GM19099 (cell line): ENCODE measurements around the gene NCS1.

Source experiments
- POLR2A ChIP-seq: IDR thresholded peaks from 3 replicates; pipeline ENCODE4 v1.6.1; 2011; ENCODE audit warnings: low read depth; ENCODE audit not compliant: insufficient read length; ENCODE audit errors: extremely low read depth

NCS1 gene

DNA sequence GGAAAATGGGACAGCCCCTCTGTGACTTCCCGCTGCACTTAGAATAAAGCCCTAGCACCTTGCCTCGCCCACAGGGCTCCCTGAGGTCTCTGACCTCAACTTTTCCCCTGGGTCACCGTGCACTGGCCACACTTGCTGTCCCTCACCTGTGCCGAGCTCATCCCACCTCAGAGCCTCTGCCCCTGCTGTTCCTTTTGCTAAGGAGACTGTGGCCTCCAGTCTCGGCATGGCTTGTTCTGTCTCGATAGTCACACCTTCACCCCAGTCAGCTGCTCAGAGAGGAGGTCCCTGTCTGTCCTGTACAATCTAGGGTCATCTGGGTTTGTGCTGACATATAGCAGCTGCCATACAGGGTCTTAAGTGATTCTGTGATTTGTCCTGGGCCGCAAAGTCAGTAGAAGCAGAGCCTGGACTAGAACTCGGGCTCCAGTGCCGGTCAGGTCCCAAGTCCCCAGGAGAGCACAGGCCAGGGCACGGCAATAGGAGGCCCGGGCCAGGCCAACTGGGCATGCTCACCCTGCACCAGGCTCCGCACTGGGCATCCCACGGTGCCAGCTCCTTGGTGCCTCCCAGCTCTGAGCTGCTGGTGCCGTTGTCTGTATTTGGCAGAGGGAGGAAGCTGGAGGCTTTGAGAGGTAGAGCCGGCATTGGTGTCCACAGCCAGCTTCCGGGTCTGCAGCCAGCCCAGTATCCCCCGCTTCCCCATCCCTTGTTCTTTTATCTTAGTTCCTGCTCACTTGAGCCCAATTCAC lies 35.2 kb downstream of the NCS1 start:
- TF ChIP-seq POLR2A, result no peak

DNA sequence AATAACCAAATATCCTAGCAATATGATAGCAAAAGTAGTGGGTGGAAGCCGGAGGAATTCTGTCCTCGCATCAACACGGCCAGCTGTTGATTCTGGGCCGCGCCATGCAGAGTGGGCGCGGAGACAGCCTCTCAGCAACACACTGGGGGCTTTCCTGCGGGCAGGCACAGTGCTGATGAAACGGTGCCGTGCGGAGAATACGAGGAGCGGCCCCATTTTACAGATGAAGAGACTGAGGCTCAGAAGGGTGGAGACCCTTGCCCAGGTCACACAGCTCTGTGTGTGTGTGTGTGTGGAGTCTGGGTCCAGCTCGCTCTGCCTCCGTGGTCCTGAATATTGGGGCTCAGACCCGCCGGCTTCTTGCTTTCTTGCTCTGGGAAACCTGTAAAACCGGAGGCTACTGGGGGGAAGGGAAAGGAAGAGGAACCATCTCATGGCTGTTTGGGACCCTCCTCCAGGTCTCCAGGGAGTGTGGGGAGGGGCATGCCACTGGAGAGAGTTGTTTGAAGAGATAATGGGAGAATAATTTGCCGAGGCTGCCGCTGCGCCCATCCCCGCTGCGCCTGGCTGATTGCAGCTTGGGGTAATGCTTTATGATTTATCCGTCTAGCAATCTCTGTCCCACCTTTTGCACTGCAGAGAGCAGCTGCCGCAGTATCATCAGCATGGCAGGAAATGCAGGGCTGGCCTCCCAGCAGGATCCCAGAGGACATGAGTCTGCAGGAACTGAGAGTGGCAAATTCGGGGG lies 36.6 kb downstream of the NCS1 start:
- no peak for TF ChIP-seq POLR2A

DNA sequence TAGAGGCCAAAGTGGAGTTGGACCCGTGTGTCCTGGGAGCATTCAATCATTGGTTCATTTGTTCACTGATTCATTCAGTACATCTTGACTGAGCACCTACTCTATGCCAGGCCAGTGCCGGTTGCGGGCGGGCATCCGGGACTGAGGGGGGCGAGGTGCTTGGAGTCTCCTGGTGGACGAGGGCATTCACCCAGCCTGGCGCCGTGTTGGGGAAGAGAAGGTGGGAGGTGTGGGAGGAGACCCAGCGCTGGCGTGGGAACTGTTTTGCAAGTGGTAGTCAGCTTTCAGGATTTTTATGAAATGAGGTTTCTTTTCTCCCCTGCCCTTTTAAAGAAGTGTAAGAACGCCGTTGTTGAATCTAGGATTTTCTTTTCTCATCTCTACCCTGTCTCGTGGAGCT lies 37.2 kb downstream of the NCS1 start:
- no peak for TF ChIP-seq POLR2A

GRCh38 chr9:130211548-130212226 lies 39.5 kb downstream of the NCS1 start:
- TF ChIP-seq POLR2A, result no peak

GRCh38 chr9:130212543-130213297 lies 40.5 kb downstream of the NCS1 start:
- no peak for TF ChIP-seq POLR2A

DNA sequence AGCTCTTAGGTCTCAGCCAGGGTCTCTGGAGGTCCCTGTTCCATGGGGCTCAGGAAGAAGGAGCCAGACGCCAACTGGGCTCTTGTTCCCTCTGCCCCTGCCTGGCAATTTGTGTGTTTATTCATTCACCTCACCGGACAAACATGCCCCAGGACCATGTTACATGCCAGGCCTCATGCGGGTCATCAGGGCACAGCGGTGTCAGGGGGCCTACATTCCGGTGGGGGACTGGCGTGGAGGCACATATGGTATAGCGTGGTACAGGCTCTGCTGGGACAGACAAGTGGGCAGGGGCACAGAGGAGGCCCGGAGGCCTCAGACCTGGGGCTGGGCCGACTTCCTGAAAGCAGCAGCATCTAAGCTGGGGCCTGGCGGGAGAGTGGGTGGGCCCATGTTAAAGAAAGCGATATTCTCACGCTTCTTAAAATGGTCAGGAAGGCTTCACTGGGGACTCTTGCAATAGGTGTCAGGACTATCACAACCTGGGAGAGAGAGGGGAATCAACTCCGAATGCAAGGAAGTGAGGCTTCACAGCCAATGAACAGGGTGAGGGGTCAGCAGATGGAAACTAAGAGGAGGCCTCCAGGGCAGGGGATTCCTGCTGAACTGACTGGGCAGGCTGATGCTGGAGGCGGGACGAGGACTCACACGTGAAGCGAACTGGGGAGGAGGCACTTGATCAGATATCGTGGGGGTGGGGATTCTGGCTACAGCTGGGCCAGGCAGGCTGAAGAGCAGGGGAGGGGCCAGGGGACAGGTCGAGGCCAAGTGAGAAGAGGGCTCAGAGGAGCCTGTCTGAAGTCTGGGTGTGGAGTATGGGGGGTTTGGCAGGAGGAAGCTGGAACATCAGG lies 41.9 kb downstream of the NCS1 start:
- no peak for TF ChIP-seq POLR2A

DNA sequence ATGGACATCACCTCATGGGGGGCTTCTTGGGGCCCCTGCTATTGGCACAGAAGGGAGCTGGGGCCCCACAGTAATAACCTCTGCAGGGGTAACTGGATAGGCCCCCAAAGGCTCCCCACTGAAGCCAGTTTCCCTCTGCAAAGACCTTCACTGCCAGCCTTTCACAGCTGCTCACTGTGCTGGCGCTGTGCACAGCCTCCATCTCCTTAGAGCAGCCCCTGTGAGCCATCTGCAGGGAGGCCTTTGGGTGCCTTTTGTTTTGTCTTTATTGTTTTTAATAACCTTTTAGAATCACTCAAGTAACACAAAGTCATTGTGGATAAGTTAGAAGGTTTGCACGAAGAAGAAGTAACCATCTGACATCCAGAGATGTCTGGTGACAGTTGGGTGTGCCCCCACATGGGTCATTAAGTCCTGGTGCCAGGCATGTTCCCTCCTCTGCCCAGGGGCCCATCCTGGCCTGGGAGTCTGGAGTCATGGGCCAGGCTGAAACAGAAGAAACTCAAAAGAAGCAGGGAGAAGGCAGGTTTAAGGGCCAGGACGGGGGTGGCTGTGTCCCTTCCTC lies 42.7 kb downstream of the NCS1 start:
- no peak for TF ChIP-seq POLR2A

- no peak for TF ChIP-seq POLR2A
Measured at GRCh38 chr9:130215341-130216119, 43.3 kb downstream of the NCS1 start.

GRCh38 chr9:130217838-130218237 lies 45.6 kb downstream of the NCS1 start:
- TF ChIP-seq POLR2A, result no peak

DNA sequence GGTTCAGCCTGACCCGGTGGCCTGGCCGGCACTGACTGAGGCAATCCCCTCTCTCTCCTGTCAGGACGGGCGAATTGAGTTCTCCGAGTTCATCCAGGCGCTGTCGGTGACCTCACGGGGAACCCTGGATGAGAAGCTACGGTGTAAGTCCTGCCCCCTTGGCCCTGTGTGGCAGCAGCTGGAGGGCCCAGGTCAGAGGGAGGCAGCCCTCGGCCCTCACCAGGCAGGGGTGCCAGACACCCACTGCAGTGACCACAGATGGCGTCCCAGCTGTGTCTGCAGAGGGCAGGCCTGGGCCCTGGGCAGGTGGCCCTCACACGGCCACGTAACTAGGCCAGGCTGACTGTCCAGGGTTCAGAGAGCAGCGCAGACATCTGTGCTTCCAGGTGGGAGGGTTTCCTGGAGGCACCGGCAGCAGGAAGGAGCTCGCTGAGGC lies 47.5 kb downstream of the NCS1 start:
- TF ChIP-seq POLR2A, result no peak

GRCh38 chr9:130220352-130220751 lies 48.1 kb downstream of the NCS1 start:
- TF ChIP-seq POLR2A, result no peak

- no peak for TF ChIP-seq POLR2A
Measured at GRCh38 chr9:130222833-130223232, 50.6 kb downstream of the NCS1 start.

GRCh38 chr9:130225071-130225470 lies 52.9 kb downstream of the NCS1 start:
- TF ChIP-seq POLR2A, result no peak
